Esophagus muscularis mucosa (tissue), 4 donors: ENCODE results near the gene HS3ST5.

Source experiments
- CTCF ChIP-seq, 3 experiments: fragments of 200-600 bp in 2 of 3; fragments of 450-650 bp in 1 of 3; sonication (generic) in 2 of 3; IDR thresholded peaks; one replicate each; pipeline ENCODE4 v1.5.1; 2017 to 2019; ENCODE audit warnings: antibody characterized with exemption in 3 of 3, mild to moderate bottlenecking in 2 of 3, moderate library complexity in 1 of 3
- EP300 ChIP-seq: sonication (generic); formaldehyde crosslinking; IDR thresholded peaks from one replicate; pipeline ENCODE4 v1.6.1; 2017; ENCODE audit warnings: antibody characterized with exemption
- POLR2A ChIP-seq: fragments of 450-650 bp; IDR thresholded peaks from one replicate; pipeline ENCODE4 v1.6.1; 2017; ENCODE audit warnings: antibody characterized with exemption, moderate library complexity, mild to moderate bottlenecking, low read depth
- POLR2AphosphoS5 ChIP-seq, 2 donors: sonication (generic); formaldehyde crosslinking; IDR thresholded peaks; one replicate each; pipeline ENCODE4 v1.6.1; 2017; ENCODE audit warnings: antibody characterized with exemption in 2 of 2

GRCh38 chr6:114375541-114376192 is 32.8 kb upstream of the HS3ST5 start:
- no peak for TF ChIP-seq EP300
- TF ChIP-seq CTCF (IDR thresholded peaks at IDR 0.05): no peak
- TF ChIP-seq POLR2A: no peak
- no peak for TF ChIP-seq POLR2AphosphoS5 (IDR thresholded peaks at IDR 0.05)
